GM19372 (cell line): ENCODE measurements around the gene PLAAT3.
"Not testable (repeated sequence)": the region's sequence is repeated elsewhere in the genome, so short reads cannot be mapped to it uniquely, and the experiment has no call there.

Experiments used
- ATAC-seq: cut with Tn5 transposase; IDR thresholded peaks from one replicate; pipeline ENCODE4 v1.9.1; 2021; ENCODE audit warnings: mild to moderate bottlenecking, low read depth, moderate library complexity; ENCODE audit not compliant: unreplicated experiment

PLAAT3 gene

GRCh38 chr11:63614136-63614671 is at the start of gene PLAAT3:
TSS of gene PLAAT3 (minus strand) at chr11:63614433. CDS start at chr11:63614014, 419 bp downstream.
- no peak for ATAC-seq

- no peak for ATAC-seq
Measured at GRCh38 chr11:63663809-63664208, 49.6 kb upstream of the PLAAT3 start.

- ATAC-seq: no peak
Measured at GRCh38 chr11:63660972-63661371, 46.7 kb upstream of the PLAAT3 start.

GRCh38 chr11:63652671-63653070 is 38.4 kb upstream of the PLAAT3 start:
- no peak for ATAC-seq

- ATAC-seq: no peak
Measured at GRCh38 chr11:63643205-63643604, 29.0 kb upstream of the PLAAT3 start.

GRCh38 chr11:63641727-63642126 is 27.5 kb upstream of the PLAAT3 start:
- no peak for ATAC-seq

- ATAC-seq: no peak
Measured at GRCh38 chr11:63639199-63639832, 25.1 kb upstream of the PLAAT3 start.

- not testable (repeated sequence) for ATAC-seq
Measured at GRCh38 chr11:63638436-63638835, 24.2 kb upstream of the PLAAT3 start.

GRCh38 chr11:63635762-63636465 is 21.7 kb upstream of the PLAAT3 start:
- no peak for ATAC-seq

- ATAC-seq: no peak
Measured at GRCh38 chr11:63629426-63629825, 15.2 kb upstream of the PLAAT3 start.

- ATAC-seq: no peak
Measured at GRCh38 chr11:63623513-63624140, 9.4 kb upstream of the PLAAT3 start.

- no peak for ATAC-seq
Measured at GRCh38 chr11:63622323-63622722, 8.1 kb upstream of the PLAAT3 start.

GRCh38 chr11:63621071-63621470 is 6.8 kb upstream of the PLAAT3 start:
- no peak for ATAC-seq

- ATAC-seq: no peak
Measured at GRCh38 chr11:63619967-63620366, 5.7 kb upstream of the PLAAT3 start.

- ATAC-seq: not testable (repeated sequence)
Measured at GRCh38 chr11:63617686-63618085, 3.5 kb upstream of the PLAAT3 start.

- ATAC-seq: no peak
Measured at GRCh38 chr11:63616953-63617352, 2.7 kb upstream of the PLAAT3 start.

- no peak for ATAC-seq
Measured at GRCh38 chr11:63613517-63614135, 607 bp downstream of the PLAAT3 start.

GRCh38 chr11:63612181-63612580 is 2.1 kb downstream of the PLAAT3 start:
- no peak for ATAC-seq

GRCh38 chr11:63611395-63611747 is 2.9 kb downstream of the PLAAT3 start:
- no peak for ATAC-seq

GRCh38 chr11:63610604-63611394 is 3.4 kb downstream of the PLAAT3 start:
- no peak for ATAC-seq
